Activated CD4-positive, alpha-beta T cell treated with anti-CD3 and anti-CD28 coated beads, Interleukin-2, amount 50 U/mL, for 24 hours (primary cell): ENCODE results near the gene PSMC6.
"Not testable (repeated sequence)": the region's sequence is repeated elsewhere in the genome, so short reads cannot be mapped to it uniquely, and the experiment has no call there.

ENCODE experiments used
- DNase-seq, 2 donors: peaks; one replicate each; pipeline ENCODE4 v3.0.0-alpha.2; 2020; ENCODE audit warnings: low read depth in 1 of 2, low spot score in 1 of 2

PSMC6 gene

GRCh38 chr14:52716155-52716554, 9.2 kb downstream of the PSMC6 start:
- DNase-seq, result no peak

DNA sequence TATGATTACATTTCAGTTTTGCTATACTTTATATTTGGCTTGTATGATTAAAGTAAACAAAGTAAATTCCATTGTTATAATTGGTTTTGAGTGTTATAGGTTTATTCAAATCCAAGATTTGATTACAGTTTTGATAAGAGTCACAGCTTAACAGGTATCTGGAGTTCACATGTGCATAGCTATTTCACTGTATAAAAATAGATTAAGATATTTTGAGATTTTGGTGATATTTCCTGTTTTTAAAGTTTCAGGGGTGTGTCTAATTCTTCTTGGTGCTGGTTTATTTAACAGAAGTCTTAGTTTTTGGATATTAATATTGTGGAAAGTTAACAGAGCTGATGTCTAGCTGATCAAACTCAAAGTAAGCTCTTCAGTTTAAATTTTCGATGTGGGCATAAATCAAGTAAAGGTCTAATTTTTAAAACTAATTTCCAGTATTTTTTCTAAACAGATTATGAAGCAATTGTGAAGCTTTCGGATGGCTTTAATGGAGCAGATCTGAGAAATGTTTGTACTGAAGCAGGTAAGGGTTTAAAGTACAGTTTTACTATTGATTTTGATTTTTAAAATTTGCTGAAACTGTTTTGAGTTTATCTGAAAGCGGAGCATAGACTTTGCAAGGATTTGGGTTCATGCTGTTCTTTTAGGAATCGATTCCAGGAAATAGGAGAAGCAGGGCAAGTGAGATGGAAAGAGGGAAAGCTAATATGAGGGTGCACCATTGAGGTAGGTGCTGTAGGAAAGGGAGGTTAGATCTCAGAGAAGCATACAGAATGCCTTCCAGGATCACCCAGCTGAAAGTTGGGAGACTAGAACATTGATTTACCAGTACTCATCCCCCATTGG, 16.7 kb downstream of the PSMC6 start:
- no peak for DNase-seq

DNA sequence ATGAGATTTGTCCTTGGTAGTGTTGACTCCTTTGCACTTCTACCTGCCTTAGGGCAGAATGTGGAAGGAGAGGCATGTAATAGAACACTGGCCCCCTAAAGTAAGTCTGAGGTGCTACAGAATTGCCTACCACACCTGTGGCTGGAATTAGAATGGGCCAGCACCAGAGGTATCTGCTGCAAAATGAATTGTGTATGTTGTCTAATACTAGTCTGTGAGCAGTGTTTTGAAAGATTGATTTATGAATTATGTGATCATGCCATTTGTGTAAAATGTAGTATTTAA, 17.3 kb downstream of the PSMC6 start:
- no peak for DNase-seq

GRCh38 chr14:52727509-52727908, 20.5 kb downstream of the PSMC6 start:
- DNase-seq, result not testable (repeated sequence)

GRCh38 chr14:52729035-52729434, 22.0 kb downstream of the PSMC6 start:
- not testable (repeated sequence) for DNase-seq

DNA sequence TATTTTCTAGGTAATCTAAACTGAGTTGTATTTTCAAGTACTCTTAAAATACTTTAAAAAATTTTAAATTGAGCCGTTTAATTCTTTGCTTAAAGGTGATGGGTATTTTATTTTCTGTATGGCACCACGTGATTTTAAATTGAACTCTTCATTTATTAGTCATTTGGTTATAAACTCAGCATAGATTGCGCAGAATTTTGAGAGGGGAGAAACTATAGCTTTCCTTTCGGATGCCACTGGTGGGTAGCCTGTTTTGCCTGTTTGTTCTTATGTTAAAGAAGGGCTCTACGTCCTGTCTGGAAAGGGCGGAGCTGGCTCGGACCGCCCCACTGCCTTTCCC, 22.6 kb downstream of the PSMC6 start:
- no peak for DNase-seq

DNA sequence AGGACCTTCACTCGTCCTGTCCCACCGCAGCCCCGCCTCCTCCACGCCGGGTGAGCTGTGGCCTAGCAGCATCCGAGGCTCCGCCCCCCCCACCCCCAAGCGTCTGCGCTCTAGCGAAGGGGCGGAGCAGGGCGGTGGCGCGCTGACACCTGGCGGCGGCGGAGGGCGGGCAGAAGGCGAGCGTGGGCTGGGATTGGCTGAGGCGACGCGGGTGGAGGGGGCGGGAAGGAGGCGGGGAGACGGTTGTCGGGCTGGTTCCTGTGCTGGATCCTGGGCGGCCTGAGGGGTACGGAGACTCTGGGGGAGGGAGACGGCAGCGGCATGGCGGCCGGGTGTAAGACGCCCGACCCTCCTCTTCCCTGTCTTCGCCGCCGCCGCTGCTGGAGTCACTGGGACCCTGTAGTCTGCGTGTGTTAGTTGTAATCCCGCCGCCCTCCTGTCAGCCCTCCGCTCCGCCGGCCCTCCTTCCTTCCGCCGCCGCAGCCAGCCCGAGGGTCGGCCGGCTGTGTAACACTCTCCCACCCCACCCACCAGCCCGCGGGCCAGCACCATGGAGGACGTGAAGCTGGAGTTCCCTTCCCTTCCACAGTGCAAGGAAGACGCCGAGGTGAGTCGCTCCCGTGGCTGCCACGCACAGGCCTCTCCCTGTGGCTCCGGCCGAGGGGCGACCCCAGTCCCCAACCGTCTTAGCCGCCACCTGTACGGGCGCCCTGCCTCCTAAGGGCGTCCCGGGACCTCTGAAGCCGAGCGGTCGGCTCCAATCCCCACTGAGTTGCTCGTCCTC, 23.1 kb downstream of the PSMC6 start, which contains the start of gene STYX:
Gene STYX (plus strand): TSS at position 242 of the 784 bp plus-strand sequence. CDS start 309 bp downstream, at position 551.
- DNase-seq, result peak; percentile 96 to 97

DNA sequence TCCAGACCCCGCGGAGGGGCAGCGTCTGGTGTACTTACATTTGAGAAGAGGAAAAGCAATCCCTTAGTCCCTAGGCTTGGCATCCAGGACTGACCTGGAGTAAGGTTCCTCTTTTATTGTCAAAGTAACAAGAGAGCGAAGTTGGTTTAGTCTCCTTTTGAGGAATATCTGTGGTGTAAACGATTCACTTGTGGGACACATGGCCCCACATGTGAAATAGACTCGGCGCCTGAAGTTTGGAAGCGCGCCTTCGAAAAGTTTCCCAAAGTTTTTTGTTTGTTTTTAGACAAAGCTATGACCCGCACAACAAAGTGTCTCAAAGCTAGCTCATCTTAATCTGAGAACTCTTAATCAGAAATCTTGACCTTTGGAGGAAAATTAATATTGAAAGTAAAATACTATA, 23.7 kb downstream of the PSMC6 start:
- no peak for DNase-seq

DNA sequence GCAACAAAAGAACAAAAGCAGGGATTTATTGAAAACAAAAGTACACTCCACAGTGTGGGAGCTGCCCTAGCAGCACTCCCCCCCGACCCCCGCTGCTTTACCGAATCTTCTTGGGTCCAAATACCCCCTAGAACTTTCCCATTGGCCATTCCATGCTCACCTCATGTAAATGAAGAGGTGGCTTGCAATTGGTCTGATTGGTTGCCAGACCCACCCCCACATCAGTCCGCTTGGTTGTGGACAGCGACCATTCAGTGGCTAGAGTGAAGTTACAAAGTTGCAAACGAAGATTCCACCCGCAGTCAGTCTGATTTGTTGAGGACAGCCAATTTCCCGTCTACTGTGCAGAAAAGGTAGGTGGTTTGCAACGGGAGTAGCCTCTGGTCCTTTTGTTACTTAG, 26.8 kb downstream of the PSMC6 start:
- DNase-seq, result no peak

- DNase-seq, result no peak
These were observed 29.0 kb downstream of the PSMC6 start for GRCh38 chr14:52735921-52736489.

- no peak for DNase-seq
These were observed 31.4 kb downstream of the PSMC6 start for GRCh38 chr14:52738409-52738808.

DNA sequence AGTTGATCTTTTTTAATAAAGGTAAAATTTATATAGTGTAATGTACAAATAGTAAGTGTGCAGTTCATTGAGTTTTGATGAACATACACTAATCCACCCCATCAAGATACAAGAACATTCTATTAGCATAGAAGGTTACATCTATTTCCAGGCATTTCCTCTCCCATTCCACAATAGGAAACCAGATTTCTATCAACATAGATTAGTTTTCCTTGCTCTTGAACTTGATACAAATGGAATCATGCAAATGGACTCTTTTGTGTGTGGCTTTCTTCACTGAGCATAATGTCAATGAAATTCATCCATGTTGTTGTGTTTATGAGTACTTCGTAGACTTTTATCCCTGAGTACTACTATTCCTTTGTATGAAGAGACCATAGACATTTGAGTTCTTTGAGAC, 33.8 kb downstream of the PSMC6 start:
- DNase-seq, result no peak

DNA sequence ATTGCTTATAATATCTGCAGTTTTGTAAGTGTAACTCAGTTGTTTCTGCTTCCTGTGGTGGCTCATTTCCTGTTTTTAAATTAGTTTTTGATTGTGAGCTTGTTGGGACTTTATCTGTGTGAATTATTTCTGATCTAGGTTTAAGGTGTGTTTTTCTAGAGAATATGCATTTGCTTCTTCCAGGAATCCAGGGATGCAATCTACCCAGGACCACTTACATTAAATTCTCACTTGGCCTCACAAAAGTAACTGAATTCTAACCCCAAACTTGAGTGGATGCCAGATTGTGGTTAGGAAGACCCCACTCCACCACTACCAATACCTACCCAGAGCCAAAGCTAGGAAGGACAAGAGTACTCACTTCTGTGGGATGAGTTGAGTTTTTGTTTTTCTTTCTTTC, 34.9 kb downstream of the PSMC6 start:
- no peak for DNase-seq

DNA sequence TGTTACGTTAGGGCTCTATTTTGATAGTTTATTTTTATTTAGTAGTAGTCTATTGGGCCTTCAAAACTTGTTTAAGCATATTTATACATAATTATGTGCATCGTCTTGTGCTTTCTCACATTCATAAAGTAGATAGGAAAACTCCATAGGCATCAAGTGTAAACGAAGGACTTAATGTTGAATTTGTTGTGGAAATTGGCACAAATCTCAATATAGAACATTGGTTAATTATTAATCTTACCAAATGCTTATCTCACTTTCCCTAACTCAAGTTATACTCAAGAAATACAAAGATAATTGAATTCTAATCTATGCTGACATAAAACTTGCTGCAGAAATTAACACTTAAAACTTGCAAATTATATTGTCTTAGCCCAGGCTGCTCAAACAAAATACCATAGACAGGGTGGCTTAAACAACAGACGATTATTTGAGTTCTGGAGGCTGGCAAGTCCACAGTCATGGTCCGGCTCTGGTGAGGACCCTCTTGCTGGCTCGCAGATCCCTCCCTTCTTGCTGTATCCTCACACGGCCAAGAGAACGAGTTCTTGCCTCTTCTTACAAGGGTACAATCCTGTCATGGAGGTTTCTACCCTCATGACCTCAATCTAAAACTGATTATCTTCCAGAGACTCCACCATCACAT, 41.8 kb downstream of the PSMC6 start:
- no peak for DNase-seq

GRCh38 chr14:52755607-52756316, 48.8 kb downstream of the PSMC6 start:
- no peak for DNase-seq

DNA sequence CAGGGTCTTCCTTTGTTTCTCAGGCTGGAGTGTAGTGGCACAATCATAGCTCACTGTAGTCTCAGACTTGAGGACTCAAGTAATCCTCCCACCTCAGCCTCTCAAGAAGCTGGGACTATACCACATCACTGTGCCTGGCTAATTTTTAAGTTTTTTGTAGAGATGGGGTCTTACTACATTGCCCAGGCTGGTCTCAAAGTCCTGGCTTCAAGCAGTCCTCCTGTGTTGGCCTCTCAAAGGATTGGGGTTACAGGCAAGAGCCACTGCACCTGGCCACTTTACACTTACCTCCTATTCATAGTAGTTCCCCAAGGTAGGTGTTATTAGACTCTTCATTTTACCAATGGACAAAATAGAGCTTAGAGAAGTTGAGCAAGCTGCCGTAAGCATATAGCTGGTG, 52.1 kb downstream of the PSMC6 start:
- no peak for DNase-seq

GRCh38 chr14:52762923-52763322, 55.9 kb downstream of the PSMC6 start:
- not testable (repeated sequence) for DNase-seq

DNA sequence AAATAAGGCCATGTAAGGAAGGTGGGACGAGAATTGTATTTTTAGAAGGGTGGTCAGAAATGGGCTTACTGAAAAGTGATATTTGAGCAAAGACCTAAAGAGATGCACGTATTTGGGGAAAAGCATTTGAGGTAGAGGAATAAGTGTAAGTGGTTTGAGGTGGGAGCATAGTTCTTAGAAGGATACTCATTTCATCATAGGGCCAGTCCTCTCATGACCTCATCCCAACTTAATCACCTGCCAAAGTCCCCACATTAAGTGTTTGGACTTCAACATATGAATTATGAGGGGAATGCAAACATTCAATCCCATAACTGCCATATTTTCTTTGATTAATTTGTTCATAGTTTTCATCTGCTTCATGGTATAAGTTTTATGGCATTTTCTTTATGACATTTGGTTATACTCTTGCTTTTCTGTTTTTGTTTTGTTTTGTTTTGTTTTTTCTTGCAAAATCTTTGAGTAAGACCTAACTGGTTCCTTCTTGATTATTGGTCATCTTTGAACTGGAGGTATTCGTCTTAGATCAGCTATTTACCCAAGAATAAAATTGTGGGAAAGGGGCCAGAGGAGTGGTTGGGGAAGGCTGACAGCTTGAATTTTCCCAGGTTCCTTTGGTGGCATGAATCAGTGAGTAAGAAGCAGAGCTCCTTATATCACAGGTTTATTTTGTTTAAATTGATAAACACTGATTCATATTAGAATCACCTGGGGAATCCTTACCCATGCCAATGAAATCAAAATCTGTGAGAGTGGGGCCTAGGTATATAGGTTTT, 60.2 kb downstream of the PSMC6 start:
- no peak for DNase-seq

DNA sequence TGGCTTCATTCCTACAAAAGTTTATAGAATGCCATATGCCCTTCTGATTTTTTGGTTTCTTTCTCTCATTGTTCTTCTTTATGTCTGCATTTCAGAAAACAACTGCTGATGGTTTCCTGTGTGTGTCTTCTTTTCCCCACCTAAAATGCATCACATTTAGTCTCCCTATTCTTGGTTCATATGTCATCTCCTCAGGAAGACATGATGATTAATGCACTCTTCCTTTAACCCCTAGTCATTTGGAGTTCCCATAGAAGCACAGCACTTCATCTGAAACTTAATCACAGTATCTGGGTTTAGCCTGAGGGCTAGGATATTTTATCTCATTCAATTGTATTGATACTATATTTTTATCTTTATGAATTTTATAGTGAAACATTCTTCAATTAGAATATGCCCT, 62.9 kb downstream of the PSMC6 start:
- DNase-seq, result no peak

- DNase-seq, result no peak
These were observed 69.8 kb downstream of the PSMC6 start for GRCh38 chr14:52776816-52777215.
